ENCODE measurements around the gene CBFB.

GRCh38 chr16:67141391-67141790 is 112.4 kb downstream of the CBFB start:
- TF ChIP-seq EZH2phosphoT487 (IDR thresholded peaks at IDR 0.05; ENCODE audit: insufficient read depth, low read depth), result no peak
- no peak for TF ChIP-seq EZH2 (IDR thresholded peaks at IDR 0.05; ENCODE audit: insufficient read depth, poor library complexity, severe bottlenecking)
